Tibial nerve (tissue), 4 donors: ENCODE results near the gene TRIOBP. TPM values are rescaled to one million over a fixed set of nuclear protein-coding genes. Genes with fewer than 3 reads are reported as not detected.
A peak's percentile ranks its signal among the peaks of the same experiment; 100 is the strongest.

Source experiments
- DNase-seq, 2 donors: peaks; one replicate each; pipeline ENCODE4 v3.0.0-alpha.2; 2019; ENCODE audit warnings: low spot score in 2 of 2
- H3K27ac ChIP-seq, 4 donors: fragments of 200-600 bp; sonication (generic) in 3 of 4; one replicate each; pipeline ENCODE4 v1.5.1; 2017 to 2019; ENCODE audit warnings: mild to moderate bottlenecking in 1 of 4
- H3K27me3 ChIP-seq, 2 donors: fragments of 200-600 bp; sonication (generic) in 1 of 2; one replicate each; pipeline versions ENCODE4 v1.5.1 to v1.6.0; 2017 to 2019
- H3K36me3 ChIP-seq, 3 donors: fragments of 200-600 bp; sonication (generic); one replicate each; pipeline ENCODE4 v1.5.1; 2018 to 2019
- H3K4me1 ChIP-seq, 4 donors: fragments of 200-600 bp; sonication (generic) in 3 of 4; one replicate each; pipeline ENCODE4 v1.5.1; 2017 to 2019
- H3K4me3 ChIP-seq, 4 donors: fragments of 200-600 bp; sonication (generic) in 3 of 4; one replicate each; pipeline ENCODE4 v1.5.1; 2017 to 2019; ENCODE audit warnings: mild to moderate bottlenecking in 1 of 4, moderate library complexity in 1 of 4
- H3K9me3 ChIP-seq, 4 donors: fragments of 200-600 bp; sonication (generic) in 3 of 4; one replicate each; pipeline ENCODE4 v1.5.1; 2017 to 2019
- CTCF ChIP-seq, 5 experiments: fragments of 200-600 bp in 3 of 5; fragments of 450-650 bp in 2 of 5; sonication (generic) in 3 of 5; IDR thresholded peaks; one replicate each; pipeline ENCODE4 v1.5.1; 2016 to 2019; ENCODE audit warnings: antibody characterized with exemption in 5 of 5, mild to moderate bottlenecking in 3 of 5, moderate library complexity in 2 of 5
- EP300 ChIP-seq, 2 donors: sonication (generic); formaldehyde crosslinking; IDR thresholded peaks; one replicate each; pipeline ENCODE4 v1.6.1; 2017; ENCODE audit warnings: antibody characterized with exemption in 2 of 2, mild to moderate bottlenecking in 1 of 2
- POLR2A ChIP-seq, 2 donors: fragments of 450-650 bp; IDR thresholded peaks; one replicate each; pipeline ENCODE4 v1.6.1; 2017; ENCODE audit warnings: antibody characterized with exemption in 2 of 2, mild to moderate bottlenecking in 2 of 2, moderate library complexity in 2 of 2
- WGBS, 2 donors: methylation state at CpG; one replicate each; pipeline ENCODE4 v1.1.5; 2018; 5-methylcytosine and 5-hydroxymethylcytosine counted together
- total RNA-seq, 4 donors: library from RNA; depleted of rRNA; stranded (reverse); fragments of >200 nt; gene quantifications; one replicate each; pipeline ENCODE4 v1.1.0, GENCODE V29; 2016

TRIOBP gene
- total RNA-seq, 4 donors from 2014 or later: 140 to 160 (median 151) TPM

DNA sequence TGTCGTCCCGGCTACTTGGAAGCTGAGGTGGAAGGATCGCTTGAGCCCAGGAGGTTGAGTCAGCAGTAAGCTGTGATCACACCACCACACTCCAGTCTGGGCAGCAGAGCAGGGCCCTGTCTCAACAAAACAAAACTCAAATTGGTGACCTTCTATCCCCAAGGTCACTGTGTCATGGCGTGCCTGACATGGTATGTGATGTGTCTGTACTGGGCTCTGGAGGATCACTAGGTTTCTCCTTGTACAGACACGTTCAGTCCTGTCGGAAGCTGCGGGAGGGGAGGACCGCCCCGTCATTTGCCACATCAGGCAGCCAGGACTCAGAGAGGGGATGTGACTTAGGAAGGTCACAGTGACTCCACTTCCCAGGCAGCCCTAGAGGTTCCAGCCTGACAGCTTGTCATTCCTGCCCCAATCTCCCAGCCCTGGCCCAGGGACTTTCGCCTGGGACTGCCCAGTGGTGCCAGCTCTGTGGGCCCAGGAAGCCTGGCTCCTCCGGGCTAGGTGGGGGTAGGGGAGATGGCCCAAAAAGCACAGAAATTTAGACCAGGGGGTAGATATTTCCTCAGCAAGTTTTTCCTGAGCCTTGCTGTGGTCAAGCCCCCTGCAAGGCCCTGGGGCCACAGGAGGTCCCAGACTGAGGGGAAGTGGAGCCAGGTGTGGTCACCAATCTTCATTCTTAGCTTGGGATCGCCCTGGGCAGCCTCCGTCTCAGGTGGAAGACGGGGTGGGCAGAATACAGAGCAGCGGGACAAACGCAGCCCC is 53.2 kb downstream of the TRIOBP start:
- 59 to 67% methylated on average over 12 to 14 of the region's 16 CpGs for WGBS, 2 donors
- no peak for DNase-seq
- no peak overlapping the region for H3K4me3 ChIP-seq
- no peaks in the 10 kb centered on the region for H3K27me3 ChIP-seq
- peak overlapping the region; percentile 66 to 97 (median 87) for H3K27ac ChIP-seq
- H3K36me3 ChIP-seq: peaks cover 0 to 6% (median 0%) of the 10 kb centered on the region in 3 donors
- no peaks in the 10 kb centered on the region for H3K9me3 ChIP-seq
- TF ChIP-seq CTCF (IDR thresholded peaks at IDR 0.05) (no peak), POLR2A (IDR thresholded peaks at IDR 0.05) (no peak)
- peaks cover 5 to 87% (median 74%) of the 10 kb centered on the region in 4 donors for H3K4me1 ChIP-seq

GRCh38 chr22:37750596-37751162 is 53.8 kb downstream of the TRIOBP start:
- WGBS, 2 donors: 71 to 74% methylated on average over 13 to 14 of the region's 14 CpGs
- peaks cover 0 to 13% (median 6%) of the 10 kb centered on the region in 3 donors for H3K36me3 ChIP-seq
- DNase-seq: no peak
- H3K4me3 ChIP-seq: no peak overlapping the region
- TF ChIP-seq POLR2A (IDR thresholded peaks at IDR 0.05) (no peak), EP300 (IDR thresholded peaks at IDR 0.05) (no peak), CTCF (IDR thresholded peaks at IDR 0.05) (no peak)
- no peaks in the 10 kb centered on the region for H3K27me3 ChIP-seq
- peaks cover 5 to 84% (median 69%) of the 10 kb centered on the region in 4 donors for H3K4me1 ChIP-seq
- H3K9me3 ChIP-seq: no peaks in the 10 kb centered on the region
- peak overlapping the region; percentile 66 to 97 (median 87) for H3K27ac ChIP-seq

- no peaks in the 10 kb centered on the region for H3K9me3 ChIP-seq
- H3K4me1 ChIP-seq: peaks cover 5 to 84% (median 69%) of the 10 kb centered on the region in 4 donors
- H3K36me3 ChIP-seq: peaks cover 0 to 22% (median 6%) of the 10 kb centered on the region in 3 donors
- H3K27me3 ChIP-seq: no peaks in the 10 kb centered on the region
- 30 to 33% methylated on average over 9 of the region's 11 CpGs for WGBS, 2 donors
- no peak for TF ChIP-seq POLR2A (IDR thresholded peaks at IDR 0.05)
- no peak for TF ChIP-seq CTCF (IDR thresholded peaks at IDR 0.05)
- TF ChIP-seq EP300 (IDR thresholded peaks at IDR 0.05): no peak
- H3K27ac ChIP-seq: peak overlapping the region; percentile 66 to 97 (median 87)
- peak overlapping the region in 1 of 4 donors; percentile 8 for H3K4me3 ChIP-seq
- no peak for DNase-seq
Observed at GRCh38 chr22:37751449-37752188, 54.8 kb downstream of the TRIOBP start.

- WGBS, 2 donors: 17 to 20% methylated on average over 16 to 17 of the region's 17 CpGs
- DNase-seq: peak; percentile 81 to 89
- Histone ChIP-seq H3K27ac (peak overlapping the region; percentile 66 to 97 (median 87)), H3K9me3 (no peaks in the 10 kb centered on the region), H3K4me3 (peak overlapping the region in 1 of 4 donors; percentile 8), H3K36me3 (peaks cover 0 to 31% (median 6%) of the 10 kb centered on the region in 3 donors), H3K27me3 (no peaks in the 10 kb centered on the region), H3K4me1 (peaks cover 5 to 78% (median 64%) of the 10 kb centered on the region in 4 donors)
- TF ChIP-seq POLR2A (IDR thresholded peaks at IDR 0.05) (no peak), EP300 (IDR thresholded peaks at IDR 0.05) (peak; percentile 42 to 87), CTCF (IDR thresholded peaks at IDR 0.05) (peak in 3 of 5 experiments; percentile 8 to 59 (median 51))
Observed at GRCh38 chr22:37752189-37753087, 55.6 kb downstream of the TRIOBP start.
